GM19372 (cell line): Measurements from ENCODE around the gene POU2AF3.
"Not testable (repeated sequence)": the region's sequence is repeated elsewhere in the genome, so short reads cannot be mapped to it uniquely, and the experiment has no call there.

ENCODE experiments used
- ATAC-seq: cut with Tn5 transposase; IDR thresholded peaks from one replicate; pipeline ENCODE4 v1.9.1; 2021; ENCODE audit warnings: mild to moderate bottlenecking, low read depth, moderate library complexity; ENCODE audit not compliant: unreplicated experiment

POU2AF3 gene

DNA sequence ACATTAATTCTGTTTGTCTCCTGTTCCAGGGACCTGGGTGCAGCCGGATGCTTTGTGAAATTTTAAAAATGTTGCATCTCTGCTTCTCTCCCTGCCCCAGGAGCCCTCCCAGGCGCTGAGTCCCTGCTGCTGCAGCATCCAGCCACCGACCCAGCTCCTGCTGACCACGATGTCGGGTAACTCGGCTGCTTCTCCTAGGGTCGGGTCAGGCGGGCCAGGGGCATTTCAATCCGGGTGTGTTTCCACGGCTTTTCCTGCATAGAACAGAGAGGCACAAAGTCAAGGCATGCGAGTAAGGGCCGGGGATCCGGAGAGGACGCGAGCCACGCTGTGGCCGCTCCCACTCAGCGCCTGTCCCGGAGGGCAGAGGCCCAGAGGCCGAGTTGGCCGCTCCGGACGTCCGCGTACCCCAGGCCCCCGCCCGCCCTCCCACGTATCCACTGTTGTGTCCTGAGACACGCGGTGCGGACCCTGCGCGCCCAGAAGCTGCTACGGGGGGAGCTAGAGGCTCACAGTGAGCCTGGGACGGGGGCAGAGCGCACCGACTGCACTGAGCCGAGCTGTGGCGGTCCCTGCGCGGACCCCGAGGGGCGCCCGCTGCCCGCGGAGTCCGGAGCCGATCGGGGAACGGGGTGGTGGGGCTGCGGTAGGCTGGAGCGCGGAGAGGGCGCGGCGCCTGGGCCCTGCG, at the start of gene POU2AF3:
Gene POU2AF3 (plus strand): TSS at position 134 of the 688 bp plus-strand sequence. CDS start 36 bp downstream, at position 170.
- no peak for ATAC-seq

DNA sequence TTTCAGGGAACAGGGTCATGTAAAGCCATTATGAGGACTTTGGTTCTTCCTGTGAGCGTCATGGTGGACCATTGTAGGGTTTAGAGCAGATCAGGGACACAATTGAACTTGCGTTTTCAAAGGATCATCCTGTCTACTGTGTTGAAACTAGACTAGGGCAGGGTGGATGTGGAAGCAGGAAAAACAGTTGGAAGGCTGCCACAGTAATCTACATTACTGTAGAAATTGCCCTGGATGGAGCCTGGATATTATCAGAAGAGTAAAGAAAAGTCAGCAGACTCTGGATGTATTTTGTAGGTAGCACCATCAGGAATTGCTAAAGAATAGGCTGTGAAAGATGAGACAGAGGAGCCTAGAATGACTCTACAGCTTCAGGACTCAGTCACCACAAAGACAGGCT, 47.4 kb upstream of the POU2AF3 start:
- no peak for ATAC-seq

DNA sequence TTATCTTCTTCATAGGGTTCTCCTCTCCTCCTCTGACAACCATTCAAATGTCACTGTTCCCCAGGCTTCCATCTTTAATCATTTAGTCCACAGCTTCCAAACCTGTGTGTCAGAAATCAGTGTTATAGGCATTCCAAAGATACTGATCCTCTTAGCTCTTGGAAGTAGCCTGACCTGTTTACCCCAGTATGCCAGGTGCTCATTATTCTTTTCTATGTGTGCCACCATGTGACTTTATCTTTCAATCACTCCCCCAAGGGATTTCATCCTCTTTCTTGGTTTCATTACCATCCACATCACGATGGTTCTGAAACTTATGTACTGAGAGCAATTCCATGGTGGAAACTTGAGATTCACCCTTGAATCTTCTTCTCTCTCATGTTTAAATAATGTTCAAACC, 45.2 kb upstream of the POU2AF3 start:
- no peak for ATAC-seq

DNA sequence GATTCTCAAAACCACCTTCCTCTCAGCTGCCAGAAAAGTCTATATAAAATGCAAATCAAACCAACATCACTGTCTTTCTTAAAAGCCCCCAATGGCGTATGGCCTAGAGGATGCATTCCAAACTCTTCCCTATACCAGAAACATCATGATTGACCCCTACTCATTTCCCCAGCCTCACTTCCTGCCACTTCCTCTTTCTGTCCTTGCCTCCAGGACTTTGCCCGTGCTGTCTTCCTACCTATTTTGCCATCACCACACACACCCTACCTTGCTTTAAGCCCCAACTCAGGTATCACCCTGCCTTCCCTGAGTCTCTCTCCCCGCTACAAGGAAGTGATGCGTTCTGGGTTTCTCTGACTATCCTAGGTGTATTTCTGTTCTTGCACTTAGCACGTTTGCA, 44.7 kb upstream of the POU2AF3 start:
- ATAC-seq: no peak

- ATAC-seq: no peak
These were observed 40.3 kb upstream of the POU2AF3 start for GRCh38 chr11:111258046-111258445.

DNA sequence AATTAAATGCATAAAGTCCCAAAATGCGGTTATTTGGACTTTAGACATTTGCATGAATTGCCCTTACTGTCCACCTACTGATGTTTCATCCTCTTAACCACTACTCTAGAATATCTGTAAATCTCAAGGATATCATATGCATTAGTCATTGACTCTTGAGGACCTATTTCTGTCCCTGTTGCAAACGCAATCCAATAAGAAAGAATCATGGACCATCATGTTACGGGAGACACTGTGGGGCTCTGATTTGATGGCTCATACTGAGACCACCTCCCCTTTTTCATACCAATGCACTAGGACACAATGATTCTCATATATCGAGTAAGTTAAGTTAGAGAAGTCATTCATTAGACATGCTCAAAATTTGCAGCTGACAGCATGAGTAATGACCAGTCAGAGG, 38.5 kb upstream of the POU2AF3 start:
- ATAC-seq: no peak

- ATAC-seq: no peak
These were observed 37.5 kb upstream of the POU2AF3 start for GRCh38 chr11:111260811-111261210.

GRCh38 chr11:111264646-111265045, 33.7 kb upstream of the POU2AF3 start:
- no peak for ATAC-seq

DNA sequence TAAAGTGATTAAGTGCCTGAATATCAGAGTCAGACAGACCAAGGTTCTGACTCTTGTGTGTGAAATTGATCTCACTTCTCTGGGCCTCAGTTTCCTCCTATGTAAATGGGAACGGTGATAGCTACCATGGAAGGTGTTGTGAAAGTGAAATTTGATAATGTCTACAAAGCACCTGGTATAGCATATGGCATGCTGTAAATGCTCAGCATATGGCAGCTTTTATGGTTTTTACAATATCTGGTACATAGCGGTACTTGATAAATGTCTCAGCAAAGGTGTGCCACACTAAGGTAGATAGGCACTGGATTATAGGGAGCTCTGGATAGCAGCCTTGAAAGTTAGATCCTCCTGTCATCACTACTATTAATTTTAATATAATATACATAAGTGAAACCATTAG, 32.9 kb upstream of the POU2AF3 start:
- ATAC-seq: no peak

- ATAC-seq: not testable (repeated sequence)
These were observed 30.0 kb upstream of the POU2AF3 start for GRCh38 chr11:111268303-111268702.

- ATAC-seq: no peak
These were observed 29.0 kb upstream of the POU2AF3 start for GRCh38 chr11:111269146-111269868.

GRCh38 chr11:111272420-111272819, 25.9 kb upstream of the POU2AF3 start:
- ATAC-seq: no peak

GRCh38 chr11:111282562-111283075, 15.7 kb upstream of the POU2AF3 start:
- ATAC-seq: no peak

- no peak for ATAC-seq
These were observed 14.3 kb upstream of the POU2AF3 start for GRCh38 chr11:111283945-111284481.

DNA sequence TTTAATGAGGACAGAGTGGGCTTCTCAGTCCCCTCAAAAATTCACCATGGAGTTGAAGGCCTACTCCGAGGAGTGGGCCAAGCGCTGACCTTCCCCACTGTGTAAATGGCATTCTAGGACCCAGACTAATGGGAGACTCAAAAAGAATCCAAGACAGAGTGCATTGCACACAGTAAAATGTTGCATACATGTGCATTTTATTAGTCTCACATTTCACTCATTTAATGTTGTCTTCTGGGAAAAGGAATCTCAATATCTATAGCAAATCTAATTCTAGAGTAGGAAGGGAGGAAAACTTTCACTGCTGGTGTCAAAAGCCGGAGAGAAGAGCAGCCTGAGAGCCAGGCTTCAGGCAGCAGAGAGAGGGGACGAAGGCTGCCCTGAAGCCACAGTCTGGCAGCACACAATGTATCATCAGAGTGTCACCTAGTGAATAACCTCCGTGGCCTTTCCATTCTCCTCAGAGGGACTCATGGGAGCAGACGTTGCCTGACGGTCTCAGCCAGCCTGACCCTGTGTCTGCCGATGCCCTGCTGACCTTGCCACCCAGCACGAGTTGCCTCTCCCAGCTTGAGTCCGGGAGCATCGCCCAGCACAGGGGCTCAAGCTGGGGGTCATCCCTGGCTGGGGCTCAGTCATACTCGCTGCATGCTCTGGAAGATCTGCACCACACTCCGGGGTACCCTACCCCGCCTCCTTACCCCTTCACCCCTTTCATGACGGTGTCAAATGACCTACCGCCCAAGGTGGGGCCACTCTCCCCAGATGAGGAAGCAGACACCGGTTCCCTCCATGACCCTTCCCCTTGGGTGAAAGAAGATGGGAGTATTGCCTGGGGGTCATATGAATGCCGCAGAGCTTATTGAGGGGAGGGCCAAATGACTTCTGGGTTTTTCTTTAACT, 12.9 kb upstream of the POU2AF3 start:
- no peak for ATAC-seq

- ATAC-seq: no peak
These were observed 6.6 kb upstream of the POU2AF3 start for GRCh38 chr11:111291764-111292163.

DNA sequence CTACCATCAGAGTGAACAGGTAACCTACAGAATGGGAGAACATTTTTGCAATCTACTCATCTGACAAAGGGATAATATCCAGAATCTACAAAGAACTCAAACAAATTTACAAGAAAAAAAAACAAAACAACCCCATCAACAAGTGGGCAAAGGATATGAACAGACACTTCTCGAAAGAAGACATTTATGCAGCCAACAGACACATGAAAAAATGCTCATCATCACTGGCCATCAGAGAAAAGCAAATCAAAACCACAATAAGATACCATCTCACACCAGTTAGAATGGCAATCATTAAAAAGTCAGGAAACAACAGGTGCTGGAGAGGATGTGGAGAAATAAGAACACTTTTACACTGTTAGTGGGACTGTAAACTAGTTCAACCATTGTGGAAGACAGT, 5.9 kb upstream of the POU2AF3 start:
- not testable (repeated sequence) for ATAC-seq

- no peak for ATAC-seq
These were observed 2.1 kb upstream of the POU2AF3 start for GRCh38 chr11:111296196-111296595.

- no peak for ATAC-seq
These were observed 650 bp upstream of the POU2AF3 start for GRCh38 chr11:111297696-111298095.
